ENCODE measurements around the gene TSPAN1.
"Not testable (repeated sequence)": the region's sequence is repeated elsewhere in the genome, so short reads cannot be mapped to it uniquely, and the experiment has no call there.

TSPAN1 gene

DNA sequence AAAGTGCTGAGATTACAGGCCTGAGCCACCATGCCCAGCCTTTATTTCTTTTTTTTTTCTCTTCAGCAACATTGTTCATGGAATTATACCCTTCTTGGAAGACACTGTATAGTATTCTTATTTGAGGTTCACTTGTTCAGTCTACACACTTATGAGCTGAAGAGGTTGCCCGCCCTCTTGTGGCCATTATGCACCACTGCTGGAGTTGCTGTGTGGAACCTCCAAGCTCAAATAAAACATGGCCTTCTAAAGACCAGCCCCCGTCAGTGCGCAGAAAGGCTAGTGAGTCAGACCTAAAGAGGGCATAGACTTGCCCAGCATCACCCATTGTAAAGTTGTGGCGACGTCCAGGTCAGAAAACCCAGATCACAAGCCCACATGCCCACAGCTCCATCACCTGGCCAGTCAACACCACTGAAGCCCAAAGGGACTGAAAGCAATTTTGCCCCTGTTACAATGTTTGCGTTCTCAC, 48.6 kb downstream of the TSPAN1 start:
- TF ChIP-seq, protein P1, sequence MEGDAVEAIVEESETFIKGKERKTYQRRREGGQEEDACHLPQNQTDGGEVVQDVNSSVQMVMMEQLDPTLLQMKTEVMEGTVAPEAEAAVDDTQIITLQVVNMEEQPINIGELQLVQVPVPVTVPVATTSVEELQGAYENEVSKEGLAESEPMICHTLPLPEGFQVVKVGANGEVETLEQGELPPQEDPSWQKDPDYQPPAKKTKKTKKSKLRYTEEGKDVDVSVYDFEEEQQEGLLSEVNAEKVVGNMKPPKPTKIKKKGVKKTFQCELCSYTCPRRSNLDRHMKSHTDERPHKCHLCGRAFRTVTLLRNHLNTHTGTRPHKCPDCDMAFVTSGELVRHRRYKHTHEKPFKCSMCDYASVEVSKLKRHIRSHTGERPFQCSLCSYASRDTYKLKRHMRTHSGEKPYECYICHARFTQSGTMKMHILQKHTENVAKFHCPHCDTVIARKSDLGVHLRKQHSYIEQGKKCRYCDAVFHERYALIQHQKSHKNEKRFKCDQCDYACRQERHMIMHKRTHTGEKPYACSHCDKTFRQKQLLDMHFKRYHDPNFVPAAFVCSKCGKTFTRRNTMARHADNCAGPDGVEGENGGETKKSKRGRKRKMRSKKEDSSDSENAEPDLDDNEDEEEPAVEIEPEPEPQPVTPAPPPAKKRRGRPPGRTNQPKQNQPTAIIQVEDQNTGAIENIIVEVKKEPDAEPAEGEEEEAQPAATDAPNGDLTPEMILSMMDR (conservative IDR thresholded peaks at IDR 0.05), result peak; percentile 96
- H3K27ac ChIP-seq, result peak overlapping the region; percentile 31

GRCh38 chr1:46224966-46225365, 50.1 kb downstream of the TSPAN1 start:
- no peak overlapping the region for H3K27ac ChIP-seq
- TF ChIP-seq, protein P1 (conservative IDR thresholded peaks at IDR 0.05), result no peak

DNA sequence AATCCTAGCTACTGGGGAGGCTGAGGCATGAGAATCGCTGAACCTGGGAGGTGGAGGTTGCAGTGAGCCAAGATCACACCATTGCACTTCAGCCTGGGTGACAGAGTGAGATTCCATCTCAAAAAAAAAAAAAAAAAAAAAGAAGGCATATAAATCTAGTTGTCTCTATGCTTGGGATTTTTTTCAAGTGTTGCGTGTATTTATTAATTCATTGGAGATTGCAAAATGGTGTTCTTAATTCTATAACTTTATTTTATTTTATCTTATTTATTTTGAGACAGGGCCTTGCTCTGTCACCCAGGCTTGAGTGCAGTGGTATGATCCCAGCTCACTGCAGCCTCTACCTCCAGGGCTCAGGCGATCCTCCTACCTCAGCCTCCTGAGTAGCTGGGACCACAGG, 56.3 kb downstream of the TSPAN1 start:
- H3K27ac ChIP-seq, result not testable (repeated sequence)

Measured in VCaP (cell line).